HEK293 (cell line): ENCODE results near the gene PRPF19.

Source experiments
- CTCF ChIA-PET: fragments of 350-600 bp; formaldehyde crosslinking; extraction: SDS; loops from one replicate; lab custom pipeline; 2021; ENCODE audit warnings: antibody characterized with exemption; lab: Yijun Ruan, JAX
- POLR2A ChIA-PET: fragments of 300-600 bp; formaldehyde crosslinking; extraction: SDS; loops from one replicate; lab custom pipeline; 2020; ENCODE audit warnings: antibody characterized with exemption, inconsistent platforms; lab: Yijun Ruan, JAX
- H3K27ac ChIP-seq: fragments of 200-500 bp; sonication (Bioruptor generic); 2 replicates; pipeline ENCODE4 v1.5.1; 2014; ENCODE audit warnings: low read depth, low read length, control low read depth, inconsistent platforms; ENCODE audit errors: extremely low read depth
- H3K36me3 ChIP-seq, 2 experiments: fragments of 200-500 bp in 1 of 2; sonication (Bioruptor generic) in 1 of 2; 1 replicate in 1 of 2; 2 replicates in 1 of 2; pipeline ENCODE4 v1.5.1; 2014 to 2017; ENCODE audit warnings: inconsistent platforms in 2 of 2, low read length in 2 of 2; ENCODE audit not compliant: control insufficient read depth in 2 of 2, insufficient read depth in 1 of 2
- H3K4me1 ChIP-seq: fragments of 200-500 bp; sonication (Bioruptor generic); 2 replicates; pipeline ENCODE4 v1.5.1; 2014; ENCODE audit warnings: mild to moderate bottlenecking, low read length, inconsistent platforms; ENCODE audit not compliant: control insufficient read depth, insufficient read depth
- H3K4me3 ChIP-seq: 2 replicates; pipeline ENCODE4 v1.5.1; 2011; ENCODE audit warnings: low read depth, mild to moderate bottlenecking, control low read depth, low read length, moderate library complexity
- H3K9me3 ChIP-seq: fragments of 200-500 bp; sonication (Bioruptor generic); 2 replicates; pipeline ENCODE4 v1.5.1; 2014; ENCODE audit warnings: low read depth, low read length, inconsistent platforms; ENCODE audit not compliant: control insufficient read depth, insufficient read depth
- BCL11B ChIP-seq: fragments of 450-650 bp; formaldehyde crosslinking; IDR thresholded peaks from 2 replicates; pipeline ENCODE4 v1.5.1; 2016; ENCODE audit warnings: low read depth, missing biosample characterization, missing genetic modification characterization
- TCF7L2 ChIP-seq: IDR thresholded peaks from 2 replicates; pipeline ENCODE4 v1.6.1; 2011; ENCODE audit warnings: low read depth, mild to moderate bottlenecking, inconsistent platforms, low read length, moderate library complexity, borderline replicate concordance
- YY1 ChIP-seq: fragments of 450-650 bp; formaldehyde crosslinking; IDR thresholded peaks from 2 replicates; pipeline ENCODE4 v1.5.1; 2018; ENCODE audit warnings: missing biosample characterization, missing genetic modification characterization
- ZBTB21 ChIP-seq: fragments of 450-650 bp; formaldehyde crosslinking; IDR thresholded peaks from 2 replicates; pipeline ENCODE4 v1.5.1; 2017; ENCODE audit warnings: missing biosample characterization, missing genetic modification characterization
- ZNF112 ChIP-seq: fragments of 450-650 bp; formaldehyde crosslinking; IDR thresholded peaks from 2 replicates; pipeline ENCODE4 v1.5.0; 2017; ENCODE audit warnings: missing biosample characterization, missing genetic modification characterization
- ZNF302 ChIP-seq: fragments of 450-650 bp; formaldehyde crosslinking; IDR thresholded peaks from 2 replicates; pipeline ENCODE4 v1.5.1; 2016; ENCODE audit warnings: missing biosample characterization, missing genetic modification characterization, low read depth
- ZNF311 ChIP-seq: fragments of 450-650 bp; formaldehyde crosslinking; IDR thresholded peaks from 2 replicates; pipeline ENCODE4 v1.5.1; 2017; ENCODE audit warnings: missing biosample characterization, missing genetic modification characterization, borderline replicate concordance
- ZNF341 ChIP-seq: fragments of 450-650 bp; formaldehyde crosslinking; IDR thresholded peaks from 2 replicates; pipeline ENCODE4; 2016; ENCODE audit warnings: low read depth, missing biosample characterization, missing genetic modification characterization
- ZNF391 ChIP-seq: fragments of 450-650 bp; formaldehyde crosslinking; IDR thresholded peaks from 2 replicates; pipeline ENCODE4 v1.5.1; 2016; ENCODE audit warnings: low read depth, missing biosample characterization, missing genetic modification characterization, borderline replicate concordance
- ZNF394 ChIP-seq: fragments of 450-650 bp; formaldehyde crosslinking; IDR thresholded peaks from 2 replicates; pipeline ENCODE4 v1.5.1; 2016; ENCODE audit warnings: missing biosample characterization, missing genetic modification characterization, mild to moderate bottlenecking, moderate library complexity, borderline replicate concordance
- ZNF423 ChIP-seq: fragments of 450-650 bp; formaldehyde crosslinking; IDR thresholded peaks from 2 replicates; pipeline ENCODE4 v1.5.1; 2016; ENCODE audit warnings: missing biosample characterization, missing genetic modification characterization
- ZNF473 ChIP-seq: fragments of 450-650 bp; formaldehyde crosslinking; IDR thresholded peaks from 2 replicates; pipeline ENCODE4 v1.5.1; 2017; ENCODE audit warnings: missing biosample characterization, missing genetic modification characterization
- ZNF510 ChIP-seq: fragments of 450-650 bp; formaldehyde crosslinking; IDR thresholded peaks from 2 replicates; pipeline ENCODE4 v1.5.1; 2018; ENCODE audit warnings: mild to moderate bottlenecking, missing genetic modification characterization, missing biosample characterization; ENCODE audit not compliant: insufficient replicate concordance
- ZNF558 ChIP-seq: fragments of 450-650 bp; formaldehyde crosslinking; IDR thresholded peaks from 2 replicates; pipeline ENCODE4 v1.5.1; 2016; ENCODE audit warnings: missing biosample characterization, missing genetic modification characterization
- ZNF701 ChIP-seq: fragments of 450-650 bp; formaldehyde crosslinking; IDR thresholded peaks from 2 replicates; pipeline ENCODE4 v1.5.1; 2016; ENCODE audit warnings: missing biosample characterization, missing genetic modification characterization
- ZSCAN16 ChIP-seq: fragments of 450-650 bp; formaldehyde crosslinking; IDR thresholded peaks from 2 replicates; pipeline ENCODE4 v1.5.1; 2016; ENCODE audit warnings: missing biosample characterization, missing genetic modification characterization
- TF ChIP-seq, protein P1 (sequence below): fragments of 450-650 bp; formaldehyde crosslinking; IDR thresholded peaks from 2 replicates; pipeline ENCODE4 v1.5.0; 2017; ENCODE audit warnings: missing biosample characterization, missing genetic modification characterization, borderline replicate concordance
- TF ChIP-seq, protein P2 (sequence below): fragments of 450-650 bp; formaldehyde crosslinking; IDR thresholded peaks from 2 replicates; pipeline ENCODE4 v1.5.1; 2016; ENCODE audit warnings: missing biosample characterization, missing genetic modification characterization
- TF ChIP-seq, protein P3 (sequence below): fragments of 450-650 bp; formaldehyde crosslinking; IDR thresholded peaks from 2 replicates; pipeline ENCODE4 v1.5.1; 2016; ENCODE audit warnings: missing biosample characterization, missing genetic modification characterization
- TF ChIP-seq, protein P4 (sequence below): fragments of 450-650 bp; formaldehyde crosslinking; IDR thresholded peaks from 2 replicates; pipeline ENCODE4 v1.5.1; 2016; ENCODE audit warnings: missing biosample characterization, missing genetic modification characterization, borderline replicate concordance
- TF ChIP-seq, protein P5 (sequence below): fragments of 450-650 bp; formaldehyde crosslinking; IDR thresholded peaks from 2 replicates; pipeline ENCODE4 v1.5.1; 2016; ENCODE audit warnings: missing biosample characterization, missing genetic modification characterization

The PRPF19 gene

DNA sequence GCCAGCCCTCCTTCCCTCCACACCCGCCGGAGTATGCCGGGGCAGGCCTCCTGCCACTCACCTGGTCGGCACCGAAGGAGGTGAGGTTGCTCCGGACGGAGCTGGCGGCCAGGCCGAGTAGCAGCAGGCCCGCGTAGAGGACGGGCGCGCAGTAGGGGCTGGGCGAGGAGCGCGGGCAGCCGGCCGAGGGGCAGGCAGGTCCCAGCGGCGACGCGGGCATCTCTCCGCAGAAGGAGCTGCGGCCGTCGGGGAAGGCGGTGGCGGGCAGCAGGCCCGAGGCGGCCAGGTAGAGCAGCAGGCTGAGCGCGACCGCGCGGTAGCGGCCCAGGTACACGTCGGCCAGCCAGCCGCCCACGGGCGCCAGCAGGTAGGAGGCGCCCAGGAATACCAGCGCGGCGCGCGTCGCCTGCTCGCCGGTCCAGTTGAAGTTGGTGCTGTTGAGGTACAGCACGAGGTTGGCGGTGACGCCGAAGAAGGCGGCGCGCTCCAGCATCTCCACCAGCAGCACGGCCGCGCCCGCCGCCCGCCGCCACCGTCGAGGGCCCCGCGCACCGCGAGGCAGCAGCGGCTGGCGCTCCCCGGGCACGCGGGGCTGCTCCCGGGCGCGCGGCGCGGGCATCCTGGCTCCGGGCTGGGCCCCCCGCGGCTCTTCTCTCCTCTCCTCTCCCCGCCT lies 44.7 kb upstream of the PRPF19 start (continued):
- TF ChIP-seq ZNF311 (tag by site-specific recombination), result no peak

DNA sequence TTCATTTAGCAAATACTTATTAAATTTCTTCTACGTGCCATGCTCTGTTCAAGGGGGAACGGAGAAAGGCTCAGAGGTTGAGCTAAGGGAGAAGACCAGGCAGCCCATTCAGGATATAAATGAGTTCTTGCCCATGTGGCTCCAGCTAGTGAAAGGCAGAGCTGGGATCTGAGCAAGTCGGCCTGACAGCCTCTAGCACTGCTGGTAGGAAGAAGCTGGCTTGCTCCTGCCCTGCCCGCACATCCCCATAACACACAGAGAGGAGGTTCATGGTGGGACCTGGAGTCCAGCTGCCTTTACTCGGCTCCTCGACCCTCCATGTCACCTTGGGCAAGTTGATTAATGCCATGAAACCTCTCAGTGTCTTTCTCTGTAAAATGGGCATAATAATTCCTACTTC lies 43.6 kb upstream of the PRPF19 start:
- ChIA-PET POLR2A (no interaction called here), CTCF (interaction anchor here (0.6 to 1.0 kb wide), 4 partner anchors 9 to 179 kb away, joined by 3 to 4 read pairs (median 4); no protein-coding TSS in a partner anchor)
- H3K4me3 ChIP-seq, result no peak overlapping the region
- no peaks in the 10 kb centered on the region for H3K9me3 ChIP-seq
- no peaks in the 10 kb centered on the region for H3K4me1 ChIP-seq
- H3K27ac ChIP-seq, result no peak overlapping the region
- no peaks in the 10 kb centered on the region for H3K36me3 ChIP-seq
- TF ChIP-seq, protein P1, sequence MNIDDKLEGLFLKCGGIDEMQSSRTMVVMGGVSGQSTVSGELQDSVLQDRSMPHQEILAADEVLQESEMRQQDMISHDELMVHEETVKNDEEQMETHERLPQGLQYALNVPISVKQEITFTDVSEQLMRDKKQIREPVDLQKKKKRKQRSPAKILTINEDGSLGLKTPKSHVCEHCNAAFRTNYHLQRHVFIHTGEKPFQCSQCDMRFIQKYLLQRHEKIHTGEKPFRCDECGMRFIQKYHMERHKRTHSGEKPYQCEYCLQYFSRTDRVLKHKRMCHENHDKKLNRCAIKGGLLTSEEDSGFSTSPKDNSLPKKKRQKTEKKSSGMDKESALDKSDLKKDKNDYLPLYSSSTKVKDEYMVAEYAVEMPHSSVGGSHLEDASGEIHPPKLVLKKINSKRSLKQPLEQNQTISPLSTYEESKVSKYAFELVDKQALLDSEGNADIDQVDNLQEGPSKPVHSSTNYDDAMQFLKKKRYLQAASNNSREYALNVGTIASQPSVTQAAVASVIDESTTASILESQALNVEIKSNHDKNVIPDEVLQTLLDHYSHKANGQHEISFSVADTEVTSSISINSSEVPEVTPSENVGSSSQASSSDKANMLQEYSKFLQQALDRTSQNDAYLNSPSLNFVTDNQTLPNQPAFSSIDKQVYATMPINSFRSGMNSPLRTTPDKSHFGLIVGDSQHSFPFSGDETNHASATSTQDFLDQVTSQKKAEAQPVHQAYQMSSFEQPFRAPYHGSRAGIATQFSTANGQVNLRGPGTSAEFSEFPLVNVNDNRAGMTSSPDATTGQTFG (tag by site-specific recombination), result no peak
- no peak for TF ChIP-seq ZNF112 (tag by site-specific recombination)
- TF ChIP-seq ZNF558, result no peak
- no peak for TF ChIP-seq ZNF701
- TF ChIP-seq ZNF510, result no peak
- TF ChIP-seq, protein P2, sequence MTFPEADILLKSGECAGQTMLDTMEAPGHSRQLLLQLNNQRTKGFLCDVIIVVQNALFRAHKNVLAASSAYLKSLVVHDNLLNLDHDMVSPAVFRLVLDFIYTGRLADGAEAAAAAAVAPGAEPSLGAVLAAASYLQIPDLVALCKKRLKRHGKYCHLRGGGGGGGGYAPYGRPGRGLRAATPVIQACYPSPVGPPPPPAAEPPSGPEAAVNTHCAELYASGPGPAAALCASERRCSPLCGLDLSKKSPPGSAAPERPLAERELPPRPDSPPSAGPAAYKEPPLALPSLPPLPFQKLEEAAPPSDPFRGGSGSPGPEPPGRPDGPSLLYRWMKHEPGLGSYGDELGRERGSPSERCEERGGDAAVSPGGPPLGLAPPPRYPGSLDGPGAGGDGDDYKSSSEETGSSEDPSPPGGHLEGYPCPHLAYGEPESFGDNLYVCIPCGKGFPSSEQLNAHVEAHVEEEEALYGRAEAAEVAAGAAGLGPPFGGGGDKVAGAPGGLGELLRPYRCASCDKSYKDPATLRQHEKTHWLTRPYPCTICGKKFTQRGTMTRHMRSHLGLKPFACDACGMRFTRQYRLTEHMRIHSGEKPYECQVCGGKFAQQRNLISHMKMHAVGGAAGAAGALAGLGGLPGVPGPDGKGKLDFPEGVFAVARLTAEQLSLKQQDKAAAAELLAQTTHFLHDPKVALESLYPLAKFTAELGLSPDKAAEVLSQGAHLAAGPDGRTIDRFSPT (tag by site-specific recombination), result no peak

DNA sequence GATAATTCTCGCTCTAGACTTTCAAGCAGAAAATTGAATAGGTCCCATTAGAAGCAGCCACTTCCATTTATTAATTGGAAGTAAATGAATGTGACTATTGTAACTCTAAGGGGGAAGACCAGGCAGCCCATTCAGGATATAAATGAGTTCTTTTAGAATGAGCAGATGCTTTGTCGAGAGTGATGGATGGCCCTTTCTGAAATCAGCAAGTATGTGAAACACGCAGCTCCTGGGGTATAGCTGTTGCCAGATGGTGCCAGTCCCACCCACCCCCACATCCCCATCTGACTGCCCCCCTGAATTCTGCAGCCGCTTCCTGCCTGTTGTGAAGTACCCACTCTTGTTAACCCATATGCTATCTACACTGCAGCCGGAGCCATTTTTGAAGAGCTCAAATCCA lies 41.9 kb upstream of the PRPF19 start:
- ChIA-PET POLR2A (interaction anchor here (1.0 kb wide), 1 partner anchor 15 kb away, joined by 3 read pairs; no protein-coding TSS in a partner anchor), CTCF (no interaction called here)
- Histone ChIP-seq H3K4me1 (no peaks in the 10 kb centered on the region), H3K36me3 (no peaks in the 10 kb centered on the region), H3K4me3 (no peak overlapping the region), H3K9me3 (no peaks in the 10 kb centered on the region), H3K27ac (no peak overlapping the region)
- TF ChIP-seq ZNF391 (tag by site-specific recombination), result no peak
- no peak for TF ChIP-seq ZNF302
- TF ChIP-seq BCL11B (tag by site-specific recombination), result no peak
- TF ChIP-seq ZNF341 (tag by site-specific recombination), result no peak
- TF ChIP-seq ZSCAN16 (tag by site-specific recombination), result no peak
- TF ChIP-seq, protein P3, sequence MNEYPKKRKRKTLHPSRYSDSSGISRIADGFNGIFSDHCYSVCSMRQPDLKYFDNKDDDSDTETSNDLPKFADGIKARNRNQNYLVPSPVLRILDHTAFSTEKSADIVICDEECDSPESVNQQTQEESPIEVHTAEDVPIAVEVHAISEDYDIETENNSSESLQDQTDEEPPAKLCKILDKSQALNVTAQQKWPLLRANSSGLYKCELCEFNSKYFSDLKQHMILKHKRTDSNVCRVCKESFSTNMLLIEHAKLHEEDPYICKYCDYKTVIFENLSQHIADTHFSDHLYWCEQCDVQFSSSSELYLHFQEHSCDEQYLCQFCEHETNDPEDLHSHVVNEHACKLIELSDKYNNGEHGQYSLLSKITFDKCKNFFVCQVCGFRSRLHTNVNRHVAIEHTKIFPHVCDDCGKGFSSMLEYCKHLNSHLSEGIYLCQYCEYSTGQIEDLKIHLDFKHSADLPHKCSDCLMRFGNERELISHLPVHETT (tag by site-specific recombination), result no peak
- TF ChIP-seq TCF7L2, result no peak
- TF ChIP-seq, protein P4, sequence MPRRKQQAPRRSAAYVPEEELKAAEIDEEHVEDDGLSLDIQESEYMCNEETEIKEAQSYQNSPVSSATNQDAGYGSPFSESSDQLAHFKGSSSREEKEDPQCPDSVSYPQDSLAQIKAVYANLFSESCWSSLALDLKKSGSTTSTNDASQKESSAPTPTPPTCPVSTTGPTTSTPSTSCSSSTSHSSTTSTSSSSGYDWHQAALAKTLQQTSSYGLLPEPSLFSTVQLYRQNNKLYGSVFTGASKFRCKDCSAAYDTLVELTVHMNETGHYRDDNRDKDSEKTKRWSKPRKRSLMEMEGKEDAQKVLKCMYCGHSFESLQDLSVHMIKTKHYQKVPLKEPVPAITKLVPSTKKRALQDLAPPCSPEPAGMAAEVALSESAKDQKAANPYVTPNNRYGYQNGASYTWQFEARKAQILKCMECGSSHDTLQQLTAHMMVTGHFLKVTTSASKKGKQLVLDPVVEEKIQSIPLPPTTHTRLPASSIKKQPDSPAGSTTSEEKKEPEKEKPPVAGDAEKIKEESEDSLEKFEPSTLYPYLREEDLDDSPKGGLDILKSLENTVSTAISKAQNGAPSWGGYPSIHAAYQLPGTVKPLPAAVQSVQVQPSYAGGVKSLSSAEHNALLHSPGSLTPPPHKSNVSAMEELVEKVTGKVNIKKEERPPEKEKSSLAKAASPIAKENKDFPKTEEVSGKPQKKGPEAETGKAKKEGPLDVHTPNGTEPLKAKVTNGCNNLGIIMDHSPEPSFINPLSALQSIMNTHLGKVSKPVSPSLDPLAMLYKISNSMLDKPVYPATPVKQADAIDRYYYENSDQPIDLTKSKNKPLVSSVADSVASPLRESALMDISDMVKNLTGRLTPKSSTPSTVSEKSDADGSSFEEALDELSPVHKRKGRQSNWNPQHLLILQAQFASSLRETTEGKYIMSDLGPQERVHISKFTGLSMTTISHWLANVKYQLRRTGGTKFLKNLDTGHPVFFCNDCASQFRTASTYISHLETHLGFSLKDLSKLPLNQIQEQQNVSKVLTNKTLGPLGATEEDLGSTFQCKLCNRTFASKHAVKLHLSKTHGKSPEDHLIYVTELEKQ (tag by site-specific recombination), result no peak
- TF ChIP-seq ZNF394 (tag by site-specific recombination), result no peak
- TF ChIP-seq, protein P5, sequence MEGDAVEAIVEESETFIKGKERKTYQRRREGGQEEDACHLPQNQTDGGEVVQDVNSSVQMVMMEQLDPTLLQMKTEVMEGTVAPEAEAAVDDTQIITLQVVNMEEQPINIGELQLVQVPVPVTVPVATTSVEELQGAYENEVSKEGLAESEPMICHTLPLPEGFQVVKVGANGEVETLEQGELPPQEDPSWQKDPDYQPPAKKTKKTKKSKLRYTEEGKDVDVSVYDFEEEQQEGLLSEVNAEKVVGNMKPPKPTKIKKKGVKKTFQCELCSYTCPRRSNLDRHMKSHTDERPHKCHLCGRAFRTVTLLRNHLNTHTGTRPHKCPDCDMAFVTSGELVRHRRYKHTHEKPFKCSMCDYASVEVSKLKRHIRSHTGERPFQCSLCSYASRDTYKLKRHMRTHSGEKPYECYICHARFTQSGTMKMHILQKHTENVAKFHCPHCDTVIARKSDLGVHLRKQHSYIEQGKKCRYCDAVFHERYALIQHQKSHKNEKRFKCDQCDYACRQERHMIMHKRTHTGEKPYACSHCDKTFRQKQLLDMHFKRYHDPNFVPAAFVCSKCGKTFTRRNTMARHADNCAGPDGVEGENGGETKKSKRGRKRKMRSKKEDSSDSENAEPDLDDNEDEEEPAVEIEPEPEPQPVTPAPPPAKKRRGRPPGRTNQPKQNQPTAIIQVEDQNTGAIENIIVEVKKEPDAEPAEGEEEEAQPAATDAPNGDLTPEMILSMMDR (tag by site-specific recombination), result no peak
- TF ChIP-seq ZNF423, result no peak
- TF ChIP-seq ZNF473 (tag by site-specific recombination), result no peak
- no peak for TF ChIP-seq YY1
- no peak for TF ChIP-seq ZBTB21 (tag by site-specific recombination)
